ENCODE results near the gene EXOC6B.

Gene EXOC6B

DNA sequence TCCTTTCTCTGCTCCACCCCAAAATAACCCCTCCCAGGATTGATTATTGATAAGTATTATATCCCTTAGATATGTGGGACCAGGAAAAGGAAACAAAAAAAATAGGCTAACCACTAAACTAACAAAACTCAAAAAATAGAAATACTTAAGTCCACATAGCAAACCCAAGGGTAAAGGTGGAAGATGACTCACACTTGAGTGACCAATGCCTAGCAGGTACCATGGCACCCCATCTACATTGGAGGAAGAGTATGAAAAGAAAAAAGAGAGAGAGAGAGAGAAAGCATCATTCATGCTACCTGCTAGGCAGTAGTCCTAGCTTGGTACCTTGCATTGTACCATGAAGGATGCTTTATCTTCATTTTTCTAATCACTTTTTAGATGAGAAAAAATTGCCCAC is 6.3 kb downstream of the EXOC6B start:
- H3K27ac Mint-ChIP-seq, result no peak overlapping the region
- no peaks in the 10 kb centered on the region for H3K9me3 Mint-ChIP-seq
- peaks cover 7% of the 10 kb centered on the region for H3K36me3 Mint-ChIP-seq
- peaks cover 36% of the 10 kb centered on the region for H3K4me1 Mint-ChIP-seq
- no peaks in the 10 kb centered on the region for H3K27me3 Mint-ChIP-seq
- no peak overlapping the region for H3K4me3 Mint-ChIP-seq
- ATAC-seq, result no peak

- ATAC-seq, result no peak
- Mint-ChIP-seq H3K27ac (no peak overlapping the region), H3K27me3 (no peaks in the 10 kb centered on the region), H3K4me3 (no peak overlapping the region), H3K36me3 (peaks cover 3% of the 10 kb centered on the region), H3K4me1 (peaks cover 8% of the 10 kb centered on the region), H3K9me3 (no peaks in the 10 kb centered on the region)
These were observed 10.1 kb downstream of the EXOC6B start for GRCh38 chr2:72815655-72816278.

DNA sequence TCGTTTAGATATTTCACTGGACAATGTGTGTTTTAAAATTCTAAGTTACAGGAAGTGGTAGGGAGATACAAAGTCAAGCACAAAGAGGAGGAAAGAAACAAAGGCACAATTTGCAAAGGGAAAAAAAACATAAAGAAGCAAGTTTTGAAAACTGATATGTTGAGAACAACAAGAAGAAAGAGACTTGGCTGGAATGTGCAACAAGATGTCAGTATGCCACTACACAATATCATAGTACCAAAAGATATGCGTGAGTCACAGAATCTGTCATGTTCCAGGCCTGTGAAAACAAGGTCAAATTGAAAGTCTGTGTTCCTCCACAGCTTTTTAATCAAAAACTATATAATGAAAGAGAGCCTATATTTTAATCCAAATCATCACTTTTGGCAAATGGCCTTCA is 12.0 kb downstream of the EXOC6B start:
- Mint-ChIP-seq H3K27ac (no peak overlapping the region), H3K27me3 (no peaks in the 10 kb centered on the region), H3K4me1 (no peaks in the 10 kb centered on the region), H3K4me3 (no peak overlapping the region), H3K9me3 (peaks cover 9% of the 10 kb centered on the region), H3K36me3 (peaks cover 21% of the 10 kb centered on the region)
- ATAC-seq, result no peak

DNA sequence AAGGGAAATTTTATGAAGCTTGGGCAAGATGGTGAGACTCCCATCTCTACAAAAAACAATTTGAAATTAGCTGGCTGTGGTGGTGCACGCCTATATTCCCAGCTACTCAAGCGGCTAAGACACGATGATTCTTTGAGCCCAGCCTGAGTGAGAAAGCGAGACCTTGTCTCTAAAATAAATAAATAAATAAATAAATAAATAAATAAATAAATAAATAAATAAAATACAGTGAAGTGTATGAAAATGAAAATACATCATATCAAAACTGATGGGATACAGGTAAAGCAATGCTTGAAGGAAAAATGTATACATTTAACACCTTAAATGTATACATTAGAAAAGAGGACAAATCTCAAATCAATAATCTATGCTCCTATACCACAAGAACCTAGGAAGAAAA is 15.7 kb downstream of the EXOC6B start:
- no peak for ATAC-seq
- H3K4me3 Mint-ChIP-seq, result no peak overlapping the region

GRCh38 chr2:72809095-72809494 is 16.7 kb downstream of the EXOC6B start:
- ATAC-seq, result no peak
- Mint-ChIP-seq H3K9me3 (peaks cover 17% of the 10 kb centered on the region), H3K4me3 (no peak overlapping the region), H3K36me3 (peaks cover 41% of the 10 kb centered on the region), H3K27me3 (no peaks in the 10 kb centered on the region), H3K4me1 (peaks cover 6% of the 10 kb centered on the region), H3K27ac (no peak overlapping the region)

More for the DNA sequence above, 15.7 kb downstream of the EXOC6B start:
- H3K27me3 Mint-ChIP-seq, result no peaks in the 10 kb centered on the region
- H3K27ac Mint-ChIP-seq, result no peak overlapping the region
- peaks cover 41% of the 10 kb centered on the region for H3K36me3 Mint-ChIP-seq
- H3K9me3 Mint-ChIP-seq, result peaks cover 17% of the 10 kb centered on the region
- peaks cover 6% of the 10 kb centered on the region for H3K4me1 Mint-ChIP-seq

DNA sequence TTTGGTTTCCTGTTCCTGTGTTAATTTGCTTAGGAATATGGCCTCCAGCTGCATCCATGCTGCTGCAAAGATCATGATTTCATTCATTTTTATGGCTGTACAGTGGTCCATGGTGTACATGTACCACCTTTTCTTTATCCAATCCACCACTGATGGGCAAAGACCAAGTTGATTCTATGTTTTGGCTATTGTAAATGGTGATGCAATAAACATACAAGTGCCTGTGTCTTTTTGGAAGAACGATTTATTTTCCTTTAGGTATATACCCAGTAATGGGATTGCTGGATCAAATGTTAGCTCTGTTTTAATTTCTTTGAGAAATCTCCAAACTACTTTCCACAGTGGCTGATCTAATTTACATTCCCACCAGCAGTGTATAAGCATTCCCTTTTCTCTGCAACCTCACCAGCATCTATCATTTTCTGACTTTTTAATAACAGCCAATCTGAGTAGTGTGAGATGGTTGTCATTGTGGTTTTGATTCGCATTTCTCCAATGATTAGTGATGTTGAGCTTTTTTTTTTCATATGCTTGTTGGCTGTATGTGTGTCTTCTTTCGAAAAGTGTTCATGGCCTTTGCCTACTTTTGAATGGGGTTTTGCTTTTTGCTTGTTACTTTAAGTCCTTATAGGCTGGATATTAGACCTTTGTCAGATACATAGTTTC is 19.4 kb downstream of the EXOC6B start:
- Mint-ChIP-seq H3K4me3 (no peak overlapping the region), H3K27ac (no peak overlapping the region), H3K9me3 (peaks cover 17% of the 10 kb centered on the region), H3K4me1 (peaks cover 13% of the 10 kb centered on the region), H3K27me3 (no peaks in the 10 kb centered on the region), H3K36me3 (peaks cover 41% of the 10 kb centered on the region)
- ATAC-seq, result no peak

- H3K9me3 Mint-ChIP-seq, result peaks cover 7% of the 10 kb centered on the region
- no peak overlapping the region for H3K4me3 Mint-ChIP-seq
- ATAC-seq, result no peak
- H3K27ac Mint-ChIP-seq, result no peak overlapping the region
- no peaks in the 10 kb centered on the region for H3K27me3 Mint-ChIP-seq
- peaks cover 19% of the 10 kb centered on the region for H3K36me3 Mint-ChIP-seq
- peaks cover 13% of the 10 kb centered on the region for H3K4me1 Mint-ChIP-seq
These were observed 22.1 kb downstream of the EXOC6B start for GRCh38 chr2:72803626-72804320.

GRCh38 chr2:72803151-72803550 is 22.7 kb downstream of the EXOC6B start:
- peaks cover 13% of the 10 kb centered on the region for H3K36me3 Mint-ChIP-seq
- ATAC-seq, result no peak
- no peak overlapping the region for H3K27ac Mint-ChIP-seq
- H3K4me3 Mint-ChIP-seq, result no peak overlapping the region
- no peaks in the 10 kb centered on the region for H3K27me3 Mint-ChIP-seq
- peaks cover 13% of the 10 kb centered on the region for H3K4me1 Mint-ChIP-seq
- peaks cover 5% of the 10 kb centered on the region for H3K9me3 Mint-ChIP-seq

- Mint-ChIP-seq H3K4me3 (no peak overlapping the region), H3K4me1 (peaks cover 17% of the 10 kb centered on the region), H3K27ac (no peak overlapping the region), H3K9me3 (no peaks in the 10 kb centered on the region), H3K27me3 (no peaks in the 10 kb centered on the region), H3K36me3 (peaks cover 4% of the 10 kb centered on the region)
- ATAC-seq, result no peak
These were observed 25.3 kb downstream of the EXOC6B start for GRCh38 chr2:72800492-72800891.

- Mint-ChIP-seq H3K4me3 (no peak overlapping the region), H3K9me3 (no peaks in the 10 kb centered on the region), H3K27me3 (no peaks in the 10 kb centered on the region), H3K4me1 (peaks cover 18% of the 10 kb centered on the region), H3K27ac (no peak overlapping the region), H3K36me3 (peaks cover 10% of the 10 kb centered on the region)
- ATAC-seq, result no peak
These were observed 28.1 kb downstream of the EXOC6B start for GRCh38 chr2:72797740-72798139.

DNA sequence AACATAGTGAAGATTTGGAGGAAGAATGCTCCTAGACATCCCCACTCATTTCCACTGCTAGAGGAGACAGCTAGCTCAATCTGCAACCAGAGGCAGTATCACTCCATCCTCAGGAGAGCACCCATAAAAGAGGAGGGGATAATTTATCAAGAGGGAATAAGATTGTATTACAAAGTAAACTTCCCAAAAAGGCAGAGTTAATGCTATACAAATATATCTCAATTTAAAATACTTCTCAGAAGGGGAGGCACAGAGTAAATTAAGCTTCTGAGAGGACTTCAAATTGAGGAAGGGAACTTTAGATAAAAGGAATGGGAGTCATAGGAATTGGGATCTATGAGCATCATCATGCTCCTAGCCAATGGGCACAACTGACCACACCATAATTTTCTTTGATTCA is 29.1 kb downstream of the EXOC6B start:
- no peak overlapping the region for H3K27ac Mint-ChIP-seq
- ATAC-seq, result no peak
- H3K9me3 Mint-ChIP-seq, result no peaks in the 10 kb centered on the region
- no peak overlapping the region for H3K4me3 Mint-ChIP-seq
- peaks cover 10% of the 10 kb centered on the region for H3K36me3 Mint-ChIP-seq
- peaks cover 18% of the 10 kb centered on the region for H3K4me1 Mint-ChIP-seq
- H3K27me3 Mint-ChIP-seq, result no peaks in the 10 kb centered on the region

DNA sequence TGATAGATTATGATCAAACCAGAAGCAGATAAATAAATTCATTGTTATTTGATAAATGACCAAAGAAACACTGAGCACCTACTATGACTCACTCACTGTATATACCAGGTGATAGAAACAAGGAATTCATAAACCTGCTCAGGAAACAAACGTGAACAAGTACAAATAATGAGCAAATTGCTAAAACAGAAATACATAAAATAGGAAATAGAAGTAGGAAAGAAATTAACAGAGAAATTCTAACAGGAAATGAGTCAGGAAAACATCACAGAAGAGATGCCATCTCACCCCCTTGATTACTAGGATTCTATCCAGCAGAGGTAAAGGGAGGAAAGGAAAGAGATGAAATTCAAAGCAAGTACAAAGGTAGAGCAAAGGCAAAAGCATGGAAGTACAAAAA is 31.3 kb downstream of the EXOC6B start:
- no peaks in the 10 kb centered on the region for H3K9me3 Mint-ChIP-seq
- peaks cover 10% of the 10 kb centered on the region for H3K36me3 Mint-ChIP-seq
- H3K27ac Mint-ChIP-seq, result no peak overlapping the region
- ATAC-seq, result no peak
- no peak overlapping the region for H3K4me3 Mint-ChIP-seq
- H3K4me1 Mint-ChIP-seq, result peaks cover 18% of the 10 kb centered on the region
- no peaks in the 10 kb centered on the region for H3K27me3 Mint-ChIP-seq

DNA sequence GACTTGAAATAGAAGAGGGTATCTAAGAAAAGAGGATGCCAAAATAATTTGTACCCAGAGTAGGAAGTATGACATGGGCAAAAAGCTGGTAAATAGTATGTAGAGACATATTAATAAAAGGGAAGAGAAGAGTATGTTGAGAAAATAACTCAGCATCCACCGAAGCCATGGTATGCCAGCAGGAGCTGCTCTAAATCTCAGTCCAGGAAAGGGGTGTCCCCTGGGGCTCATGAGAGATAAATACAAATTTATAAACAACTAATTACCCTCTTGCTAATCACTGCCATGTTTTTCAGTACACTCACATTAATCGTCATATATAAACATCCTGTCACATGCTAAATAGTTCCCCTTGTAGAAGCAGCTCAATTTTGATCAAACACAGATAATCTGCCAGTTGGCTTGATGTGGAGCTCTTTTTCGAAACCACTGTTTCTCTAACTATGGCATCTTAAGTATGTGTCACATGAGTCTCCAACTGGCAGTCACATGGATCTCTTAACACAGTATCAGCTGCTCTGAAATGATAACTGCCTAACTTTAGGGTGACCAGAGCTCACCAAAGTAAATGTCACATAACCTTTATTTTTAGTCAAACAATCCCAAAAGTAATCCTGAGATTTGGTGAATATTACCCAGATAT is 31.9 kb downstream of the EXOC6B start:
- Mint-ChIP-seq H3K9me3 (no peaks in the 10 kb centered on the region), H3K27ac (no peak overlapping the region), H3K27me3 (no peaks in the 10 kb centered on the region)

GRCh38 chr2:72789241-72789640 is 36.6 kb downstream of the EXOC6B start:
- H3K9me3 Mint-ChIP-seq, result peaks cover 5% of the 10 kb centered on the region
- H3K4me3 Mint-ChIP-seq, result no peak overlapping the region
- H3K36me3 Mint-ChIP-seq, result peaks cover 19% of the 10 kb centered on the region
- peaks cover under 1% of the 10 kb centered on the region for H3K4me1 Mint-ChIP-seq
- no peak for ATAC-seq
- H3K27me3 Mint-ChIP-seq, result no peaks in the 10 kb centered on the region
- no peak overlapping the region for H3K27ac Mint-ChIP-seq

More for the DNA sequence above, 31.9 kb downstream of the EXOC6B start:
- Mint-ChIP-seq H3K4me1 (peaks cover 18% of the 10 kb centered on the region), H3K36me3 (peaks cover 10% of the 10 kb centered on the region), H3K4me3 (no peak overlapping the region)
- no peak for ATAC-seq

DNA sequence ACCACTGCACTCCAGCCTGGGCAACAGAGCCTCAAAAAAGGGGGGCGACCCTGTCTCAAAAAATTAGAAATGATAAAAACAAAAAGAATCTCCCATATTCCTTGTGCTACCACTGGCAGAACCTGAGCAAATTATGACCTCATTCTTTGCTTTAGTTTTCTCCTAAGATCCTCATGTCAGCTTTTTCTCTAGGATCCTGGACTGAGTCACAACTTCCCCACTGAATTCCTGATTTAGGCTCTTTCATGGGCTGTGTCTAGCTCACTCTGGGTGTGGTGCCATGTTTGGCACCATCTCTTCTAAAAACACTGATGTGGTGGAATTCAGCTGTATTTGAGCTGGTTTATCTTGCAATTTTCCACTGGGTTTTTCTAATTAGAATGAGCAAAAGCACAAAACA is 37.1 kb downstream of the EXOC6B start:
- no peak overlapping the region for H3K27ac Mint-ChIP-seq
- peaks cover 6% of the 10 kb centered on the region for H3K9me3 Mint-ChIP-seq
- H3K4me1 Mint-ChIP-seq, result no peaks in the 10 kb centered on the region
- H3K36me3 Mint-ChIP-seq, result peaks cover 24% of the 10 kb centered on the region
- no peak for ATAC-seq
- no peak overlapping the region for H3K4me3 Mint-ChIP-seq
- H3K27me3 Mint-ChIP-seq, result no peaks in the 10 kb centered on the region

All from stimulated activated memory B cell treated with anti-CD40 and anti-IgM and Interleukin-4, amounts not matched to agents 10 μg/mL and 1 μg/mL and 100 μg/mL, for 72 hours (primary cell).